ENCODE data around the gene XAF1.

- TF ChIP-seq CTCF (optimal IDR thresholded peaks at IDR 0.05 in 1 of 3, IDR thresholded peaks at IDR 0.05 in 1 of 3, conservative IDR thresholded peaks at IDR 0.05 in 1 of 3; ENCODE audit: extremely low read depth in 1 of 3, insufficient read depth in 2 of 3, low read length in 3 of 3) (no peak), EZH2 (IDR thresholded peaks at IDR 0.05; ENCODE audit: low read length) (no peak)
Observed at GRCh38 chr17:6789146-6789545, 33.3 kb downstream of the XAF1 start.

Data from keratinocyte (primary cell).